Measurements from ENCODE around the gene SLC13A3. TPM values are rescaled to one million over a fixed set of nuclear protein-coding genes. Genes with fewer than 3 reads are reported as not detected.

The SLC13A3 gene
- total RNA-seq, 1 experiment from 2014 or later, result 1.7 TPM

DNA sequence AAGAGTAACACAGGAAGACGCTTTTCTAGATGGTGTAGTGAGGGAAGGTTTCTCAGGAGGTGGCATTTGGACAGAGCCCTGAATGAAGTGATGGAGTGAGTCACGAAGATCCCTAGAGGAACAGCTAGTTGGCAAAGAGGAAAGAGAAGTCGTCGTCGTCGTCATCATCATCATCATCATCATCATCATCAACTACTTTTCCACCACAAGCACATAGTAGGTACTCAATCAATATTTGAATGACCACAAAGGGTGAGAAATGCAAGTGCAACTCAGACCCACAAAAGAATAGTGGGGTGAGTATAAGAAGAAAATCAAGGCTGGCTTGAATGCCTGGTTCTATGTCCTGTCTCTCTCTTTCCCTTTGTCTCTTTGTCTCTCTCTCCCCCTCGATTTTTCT, 72.5 kb downstream of the SLC13A3 start:
- no peak for DNase-seq (ENCODE audit: low read depth)

DNA sequence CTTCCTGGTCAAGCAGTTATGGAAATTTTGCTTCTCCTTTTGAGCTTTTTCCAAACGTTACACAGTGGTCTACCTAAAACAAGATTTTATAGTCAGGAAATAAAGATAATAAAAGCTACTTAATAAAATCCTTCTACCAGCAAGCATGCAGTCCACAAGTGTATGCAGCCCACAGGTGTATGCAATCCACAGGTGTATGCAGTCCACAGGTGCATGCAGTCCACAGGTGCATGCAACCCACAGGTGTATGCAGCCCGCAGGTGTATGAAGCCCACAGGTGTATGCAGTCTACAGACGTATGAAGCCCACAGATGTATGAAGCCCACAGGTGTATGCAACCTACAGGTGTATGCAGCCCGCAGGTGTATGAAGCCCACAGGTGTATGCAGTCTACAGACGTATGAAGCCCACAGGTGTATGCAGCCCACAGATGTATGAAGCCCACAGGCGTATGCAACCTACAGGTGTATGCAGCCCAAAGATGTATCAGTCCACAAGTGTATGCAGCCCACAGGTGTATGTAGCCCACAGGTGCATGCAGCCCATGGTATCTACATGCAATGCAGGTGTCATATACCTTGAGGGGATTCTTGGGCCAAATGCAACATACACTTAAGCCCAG, 74.4 kb downstream of the SLC13A3 start:
- no peak for DNase-seq (ENCODE audit: low read depth)

DNA sequence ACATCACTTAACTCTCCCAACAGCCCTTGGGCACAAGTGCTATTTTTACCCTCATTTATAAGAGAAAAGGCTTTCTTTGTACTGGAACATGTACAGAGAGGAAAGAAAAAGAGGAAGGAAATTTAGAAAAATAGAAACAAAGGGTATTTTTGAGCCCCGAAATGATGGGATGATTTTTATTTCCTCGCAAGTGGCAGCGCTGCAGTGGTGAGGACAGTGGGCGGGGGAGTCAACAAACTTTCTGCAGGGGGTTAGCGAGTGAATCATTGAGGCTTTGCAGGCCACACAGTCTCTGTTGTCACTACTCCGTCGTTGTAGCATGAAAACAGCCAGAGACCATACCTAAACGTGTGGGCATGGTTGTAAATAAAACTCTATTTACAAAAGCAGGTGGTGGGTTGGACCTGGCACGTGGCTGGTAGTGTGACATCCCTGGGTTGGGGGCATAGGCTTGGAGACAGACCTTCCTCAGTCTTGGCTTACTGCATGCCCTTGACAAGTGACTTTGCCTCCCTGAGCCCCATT, 75.3 kb downstream of the SLC13A3 start:
- no peak for DNase-seq (ENCODE audit: low read depth)

DNA sequence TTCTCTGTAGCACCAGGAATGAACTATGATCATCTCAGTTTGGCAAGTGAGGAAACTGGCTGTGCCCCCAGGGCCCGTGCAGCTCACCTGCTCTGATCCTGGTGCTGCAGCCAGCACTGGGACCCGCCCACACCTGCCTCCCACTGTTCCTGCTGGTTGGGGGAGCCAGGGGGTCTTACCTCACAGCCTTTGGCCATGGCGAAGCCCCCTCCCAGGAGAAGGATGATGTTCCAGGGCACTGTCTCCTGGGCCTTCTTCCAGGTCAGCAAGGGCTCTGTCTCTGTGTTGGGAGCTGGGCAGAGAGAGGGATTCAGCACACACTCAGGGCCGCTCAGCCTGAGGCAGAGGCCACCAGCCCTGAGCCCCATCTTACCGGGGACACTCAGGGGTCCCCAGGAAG, 75.9 kb downstream of the SLC13A3 start:
- no peak for DNase-seq (ENCODE audit: low read depth)

DNA sequence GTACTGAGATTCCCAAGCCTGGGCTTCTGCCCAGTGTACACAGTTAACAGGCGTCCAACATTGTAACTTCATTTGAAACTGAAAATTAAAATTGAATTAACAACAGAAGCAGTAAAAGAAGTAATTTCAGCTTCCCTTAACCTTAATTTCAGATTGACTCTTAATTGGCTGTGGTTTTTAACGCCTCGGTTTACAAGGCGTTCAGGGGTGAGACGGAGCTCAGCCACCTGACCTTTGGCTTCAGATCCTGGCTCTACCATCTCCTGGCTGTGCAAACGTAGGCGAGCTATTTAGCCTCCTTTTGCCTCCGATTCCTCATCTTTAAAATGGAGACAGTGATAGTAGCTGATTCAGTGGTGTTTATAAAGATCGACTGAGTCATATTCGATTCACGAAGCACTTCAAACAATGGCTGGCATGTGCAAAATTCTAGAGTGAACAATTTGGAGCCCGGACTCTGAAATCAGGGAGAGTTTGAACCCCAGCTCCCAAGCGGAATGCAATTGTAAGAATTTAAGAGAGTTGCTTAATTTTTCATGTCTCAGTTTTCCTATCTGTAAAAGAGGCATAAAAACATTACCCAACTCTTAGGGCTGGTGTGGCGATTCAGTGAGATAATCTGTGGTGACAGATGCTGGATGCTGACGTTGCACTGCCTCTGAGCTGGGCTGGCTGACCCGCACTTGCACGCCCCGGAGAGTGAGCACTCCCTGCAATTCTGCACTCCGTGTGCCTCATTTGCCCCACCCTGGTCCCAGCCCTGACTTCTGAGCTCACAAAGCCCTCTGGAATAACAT, 77.3 kb downstream of the SLC13A3 start:
- no peak for DNase-seq (ENCODE audit: low read depth)

DNA sequence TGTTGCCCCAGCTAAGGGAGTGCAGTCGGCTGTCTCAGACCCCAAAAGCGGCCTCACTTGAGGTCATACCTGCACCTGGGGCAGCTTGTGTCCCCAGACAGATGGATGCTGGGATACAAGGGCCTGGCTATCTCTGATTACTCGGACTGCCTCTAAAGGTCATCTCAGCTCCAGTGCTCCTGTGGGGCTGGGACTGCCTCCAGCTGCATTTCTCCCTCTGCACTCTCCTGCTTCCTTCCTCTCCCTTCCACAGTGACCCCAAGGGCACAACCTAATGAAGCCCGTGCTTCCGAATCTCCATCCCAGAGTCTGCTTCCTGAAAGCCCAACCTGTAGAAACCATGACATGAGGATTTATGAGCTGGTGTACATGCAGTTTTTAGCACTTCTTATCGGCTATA, 78.0 kb downstream of the SLC13A3 start:
- DNase-seq (ENCODE audit: low read depth), result no peak

DNA sequence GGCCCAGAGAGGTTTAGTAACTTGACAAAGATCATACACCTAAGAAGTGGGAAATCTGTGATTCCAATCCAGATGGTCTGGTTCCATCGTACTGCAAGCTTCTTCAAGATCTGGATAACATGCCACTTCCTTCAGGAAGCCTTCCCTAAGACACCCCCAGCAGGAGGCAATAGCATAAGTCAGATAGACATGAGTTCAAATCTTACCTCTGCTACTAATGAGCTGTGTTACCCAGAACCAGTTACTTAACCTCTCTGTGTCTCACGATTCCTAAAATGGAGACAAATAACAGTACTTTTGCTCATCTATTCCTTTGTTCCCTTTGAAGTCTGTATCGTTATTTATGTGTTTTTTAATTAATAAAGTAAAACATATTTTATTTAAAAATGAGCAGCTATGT, 78.5 kb downstream of the SLC13A3 start:
- DNase-seq (ENCODE audit: low read depth), result no peak

DNA sequence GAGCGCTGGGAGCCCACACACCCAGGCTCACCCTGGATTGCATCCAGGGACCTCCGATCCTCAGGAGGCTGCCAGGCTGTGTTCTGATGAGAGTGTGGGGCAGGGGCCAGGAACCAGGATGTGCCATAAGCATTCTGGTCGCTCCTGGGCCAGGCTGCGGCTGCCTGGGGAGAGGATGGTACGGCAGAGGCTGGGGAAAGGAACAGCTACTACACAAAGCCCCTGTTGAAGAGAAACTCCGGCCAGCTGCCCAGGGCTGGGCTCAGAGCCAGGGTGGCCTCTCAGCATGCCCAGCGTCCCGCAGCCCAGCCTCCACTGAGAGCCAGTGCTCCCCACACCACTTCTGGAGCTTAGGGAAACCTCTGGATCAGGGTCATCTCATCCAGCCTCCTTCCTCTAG, 79.1 kb downstream of the SLC13A3 start:
- DNase-seq (ENCODE audit: low read depth), result peak; percentile 52

DNA sequence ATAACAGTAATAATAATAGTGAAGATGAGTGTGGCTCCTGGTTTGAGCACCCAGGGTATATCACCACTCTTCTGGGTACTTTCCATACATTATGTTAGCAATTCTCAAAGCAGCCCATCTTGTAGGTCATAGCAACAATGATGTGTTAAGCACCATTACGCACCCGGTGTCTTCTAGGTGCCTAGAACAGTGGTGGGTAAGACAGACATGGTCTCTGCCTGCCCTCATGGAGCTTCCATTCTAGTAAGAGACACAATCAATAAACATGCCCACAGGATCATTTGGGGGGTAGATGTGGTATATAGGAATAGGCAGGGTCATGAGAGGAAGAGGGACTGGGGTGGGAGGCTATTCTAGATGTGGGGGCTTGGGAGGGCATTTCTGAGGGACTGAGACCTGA, 79.8 kb downstream of the SLC13A3 start:
- DNase-seq (ENCODE audit: low read depth), result no peak

DNA sequence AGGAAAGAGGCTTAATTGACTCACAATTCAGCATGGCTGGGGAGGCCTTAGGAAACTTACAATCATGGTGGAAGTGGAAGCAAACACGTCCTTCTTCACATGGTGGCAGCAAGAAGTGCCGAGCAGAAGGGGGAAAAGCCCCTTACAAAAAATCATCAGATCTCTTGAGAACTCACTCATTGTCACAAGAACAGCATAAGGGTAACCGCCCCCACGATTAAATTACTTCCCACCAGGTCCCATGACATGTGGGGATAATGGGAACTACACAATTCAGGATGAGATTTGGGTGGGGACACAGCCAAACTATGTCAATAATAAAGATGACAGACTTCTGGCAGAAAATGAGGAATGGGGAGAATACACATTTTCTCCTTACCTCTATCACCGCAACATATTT, 80.3 kb downstream of the SLC13A3 start:
- DNase-seq (ENCODE audit: low read depth), result no peak

DNA sequence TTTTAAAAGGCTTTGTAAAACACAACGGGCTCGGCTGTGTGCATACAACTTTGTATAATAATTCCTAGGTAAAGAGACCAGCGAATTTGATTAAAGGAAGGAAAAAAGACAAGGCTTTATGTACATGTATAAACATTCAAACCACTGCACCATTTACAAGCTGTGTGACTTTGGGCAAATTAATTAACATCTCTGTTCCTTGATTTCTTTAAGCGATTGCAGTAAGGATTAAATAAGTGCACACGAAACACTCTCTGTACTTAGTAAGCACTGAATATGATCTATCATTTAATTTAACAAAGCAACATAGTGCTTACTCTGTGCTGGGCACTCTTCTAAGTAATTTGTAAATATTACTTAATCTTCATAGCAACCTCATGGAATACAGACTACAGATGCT, 81.3 kb downstream of the SLC13A3 start:
- DNase-seq (ENCODE audit: low read depth), result no peak

DNA sequence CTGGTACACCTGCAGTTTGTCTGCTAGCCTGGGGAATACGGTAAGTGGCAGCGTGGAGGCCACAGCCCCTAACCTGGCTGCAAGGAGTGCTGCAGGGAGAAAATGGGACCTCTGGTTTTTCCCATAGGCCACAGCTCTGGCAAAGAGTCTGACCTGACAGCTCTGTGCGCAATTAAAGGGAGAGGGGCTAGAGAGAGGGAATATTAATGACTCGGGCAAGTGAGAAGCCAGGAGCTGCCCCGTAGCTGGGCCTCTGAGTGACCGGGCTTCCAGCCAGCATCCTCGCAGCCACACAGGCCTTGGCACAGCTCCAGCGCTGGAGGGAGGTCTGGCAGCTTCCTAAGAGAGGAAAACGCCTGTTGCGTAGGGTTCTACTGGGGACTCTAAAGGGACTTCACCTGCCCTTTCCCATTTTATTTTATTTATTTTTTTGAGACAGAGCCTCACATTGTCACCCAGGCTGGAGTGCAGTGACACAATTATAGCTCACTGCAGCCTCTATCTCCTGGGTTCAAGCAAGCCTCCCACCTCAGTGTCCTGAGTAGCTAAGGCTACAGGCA, 82.6 kb downstream of the SLC13A3 start:
- peak; percentile 92 for DNase-seq (ENCODE audit: low read depth)

DNA sequence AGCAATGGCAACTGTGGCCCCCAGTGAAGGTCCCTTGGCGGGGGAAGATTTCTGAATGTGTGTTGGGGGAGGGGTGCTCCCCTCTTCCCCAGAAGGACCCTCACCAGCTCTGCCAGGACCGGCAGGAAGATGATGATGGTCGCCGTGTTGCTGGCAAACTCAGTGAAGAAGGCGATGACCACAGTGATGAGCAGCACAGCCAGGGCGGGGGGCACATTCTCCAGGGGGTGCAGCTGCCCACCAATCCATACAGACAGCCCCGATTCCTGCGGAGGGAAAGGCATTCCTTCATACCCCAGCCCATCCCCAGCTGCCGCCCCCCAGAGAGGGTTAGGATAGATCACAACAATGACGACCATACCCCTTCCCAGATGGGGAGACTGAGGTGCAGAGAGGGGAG, 85.1 kb downstream of the SLC13A3 start:
- DNase-seq (ENCODE audit: low read depth), result no peak

DNA sequence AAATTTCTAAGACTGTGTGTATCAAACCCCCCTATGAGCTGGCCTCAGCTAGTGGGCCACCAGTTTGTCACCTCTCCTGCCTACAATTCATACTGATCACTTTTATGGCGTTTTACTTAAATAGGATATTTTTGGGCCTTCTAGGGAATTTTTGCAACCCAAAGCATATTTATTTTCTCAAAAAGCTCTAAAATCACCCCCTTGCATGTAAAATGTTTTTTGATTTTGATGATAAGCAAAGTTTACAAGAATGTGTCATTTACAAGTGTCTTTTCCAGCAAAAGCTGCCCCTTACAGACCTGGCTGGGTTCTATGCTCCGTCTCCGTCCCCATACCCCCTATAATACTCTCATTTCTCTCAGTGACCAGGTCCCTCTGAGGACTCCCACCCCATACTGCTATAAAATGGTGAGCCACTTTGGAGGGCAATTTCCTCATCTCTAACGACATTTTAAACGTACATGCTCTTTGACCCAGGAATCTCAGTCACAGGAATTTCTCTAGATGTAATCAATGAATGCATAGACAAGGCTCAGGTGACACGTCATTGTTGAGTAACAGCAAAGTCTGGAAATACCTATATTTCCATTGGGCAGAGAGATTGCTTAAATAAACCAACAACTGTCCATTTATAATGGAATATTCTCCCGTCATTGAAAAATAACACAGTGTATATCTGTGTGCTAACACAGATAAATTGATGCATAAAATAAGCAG, 86.9 kb downstream of the SLC13A3 start:
- no peak for DNase-seq (ENCODE audit: low read depth)

DNA sequence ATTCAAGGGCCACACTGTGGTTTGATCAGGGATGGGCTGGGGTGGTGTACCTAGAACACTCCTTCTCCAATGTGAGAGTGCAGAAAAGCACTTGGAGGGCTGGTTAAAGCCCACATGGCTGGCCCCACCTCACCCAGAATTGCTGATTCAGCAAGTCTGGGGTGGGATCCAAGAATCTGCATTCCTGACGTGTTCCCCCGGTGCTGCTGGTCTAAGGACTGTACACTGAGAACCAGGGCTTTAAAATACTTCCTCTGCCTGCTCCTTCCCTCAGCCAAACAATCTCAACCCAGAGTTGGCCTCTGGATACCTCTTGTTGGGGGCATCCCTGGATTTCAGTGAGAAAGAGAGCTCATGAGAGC, 87.4 kb downstream of the SLC13A3 start:
- no peak for DNase-seq (ENCODE audit: low read depth)

DNA sequence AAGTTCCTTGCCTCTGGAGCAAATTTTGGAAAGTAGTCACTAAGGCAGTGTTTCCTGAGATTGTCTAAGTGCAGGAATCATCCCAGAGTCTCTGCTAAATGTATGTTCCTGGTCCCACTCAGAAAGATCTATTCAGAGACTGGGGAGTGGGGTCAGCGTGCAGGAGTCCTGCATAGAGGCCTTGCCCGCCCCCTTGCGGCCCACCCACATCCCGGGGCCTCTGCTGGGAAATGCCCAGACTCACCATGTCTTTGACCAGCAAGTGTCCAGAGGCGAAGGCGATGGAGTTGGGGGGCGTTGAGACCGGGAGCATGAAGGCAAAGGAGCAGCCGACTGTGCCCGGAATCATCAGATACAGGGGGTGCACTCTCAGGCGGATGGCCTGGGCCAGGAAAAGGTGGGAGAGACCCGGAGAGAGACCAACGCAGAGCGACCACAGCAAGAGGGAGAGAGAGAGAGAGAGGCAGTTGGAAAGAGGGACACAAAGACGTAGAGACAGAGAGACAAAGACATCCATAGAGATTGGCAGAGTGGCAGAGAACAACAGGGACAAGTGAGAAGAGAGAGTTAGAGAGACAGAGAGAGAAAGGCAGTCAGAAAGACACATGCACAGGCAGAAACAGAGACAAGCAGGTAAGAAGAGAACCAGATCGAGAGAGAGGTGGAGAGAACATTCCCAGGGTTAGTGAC, 87.9 kb downstream of the SLC13A3 start:
- peak; percentile 30 for DNase-seq (ENCODE audit: low read depth)

DNA sequence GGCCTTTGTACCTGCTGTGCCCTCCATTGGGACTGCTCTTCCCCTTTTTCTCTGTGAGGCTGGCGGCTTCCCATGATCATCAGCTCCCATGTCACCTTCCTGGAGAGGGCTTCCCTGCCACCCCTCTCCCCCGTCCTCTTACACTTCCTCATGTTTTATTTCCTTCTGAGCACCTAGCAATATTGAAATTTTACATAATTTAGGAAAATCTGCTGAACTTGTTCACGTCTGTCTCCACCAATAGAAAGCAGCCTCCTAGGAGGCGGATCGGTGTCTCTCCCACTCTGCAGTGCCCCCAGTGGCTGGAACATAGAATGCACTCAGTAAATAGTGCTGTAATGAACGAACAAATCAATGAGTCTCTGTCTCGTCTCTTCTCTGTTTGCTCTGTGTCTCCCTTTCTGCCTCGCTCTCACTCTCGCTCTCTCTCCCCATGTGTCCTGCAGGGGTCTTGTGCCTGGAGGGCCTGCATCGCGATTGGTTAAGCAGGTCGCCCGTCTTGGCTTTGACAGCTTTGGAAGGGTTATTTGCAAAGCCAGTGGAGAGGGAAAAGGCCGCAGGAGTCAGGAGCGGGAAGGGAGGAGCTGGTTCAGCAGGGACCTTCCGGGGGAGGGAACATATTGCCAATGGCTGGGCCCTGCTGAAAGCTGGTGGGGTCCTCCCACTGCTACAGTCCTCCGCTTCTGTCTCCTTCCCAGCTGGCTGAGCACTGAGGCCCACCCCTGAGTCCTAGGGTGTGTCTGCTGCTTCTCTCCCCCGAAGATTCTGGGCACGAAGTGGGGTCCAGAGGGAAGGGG, 88.7 kb downstream of the SLC13A3 start:
- DNase-seq (ENCODE audit: low read depth), result peak; percentile 76

DNA sequence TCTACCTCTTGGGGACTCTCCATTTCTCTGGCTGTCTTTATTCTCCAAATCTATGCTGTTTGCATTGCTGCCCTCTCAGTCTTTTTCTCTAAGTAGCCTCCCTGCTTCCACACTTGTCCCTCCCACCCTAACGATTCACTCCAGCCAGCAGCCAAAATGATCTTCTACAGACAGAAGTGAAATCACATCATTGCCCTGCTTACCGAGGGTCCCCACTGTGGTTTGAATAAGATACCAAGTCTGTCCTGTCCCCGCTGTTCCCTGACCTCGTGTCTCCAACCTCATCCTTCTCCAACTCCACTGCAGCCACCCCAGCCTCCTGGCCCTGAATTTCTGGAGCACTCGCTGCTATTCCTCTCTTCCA, 89.3 kb downstream of the SLC13A3 start:
- no peak for DNase-seq (ENCODE audit: low read depth)

DNA sequence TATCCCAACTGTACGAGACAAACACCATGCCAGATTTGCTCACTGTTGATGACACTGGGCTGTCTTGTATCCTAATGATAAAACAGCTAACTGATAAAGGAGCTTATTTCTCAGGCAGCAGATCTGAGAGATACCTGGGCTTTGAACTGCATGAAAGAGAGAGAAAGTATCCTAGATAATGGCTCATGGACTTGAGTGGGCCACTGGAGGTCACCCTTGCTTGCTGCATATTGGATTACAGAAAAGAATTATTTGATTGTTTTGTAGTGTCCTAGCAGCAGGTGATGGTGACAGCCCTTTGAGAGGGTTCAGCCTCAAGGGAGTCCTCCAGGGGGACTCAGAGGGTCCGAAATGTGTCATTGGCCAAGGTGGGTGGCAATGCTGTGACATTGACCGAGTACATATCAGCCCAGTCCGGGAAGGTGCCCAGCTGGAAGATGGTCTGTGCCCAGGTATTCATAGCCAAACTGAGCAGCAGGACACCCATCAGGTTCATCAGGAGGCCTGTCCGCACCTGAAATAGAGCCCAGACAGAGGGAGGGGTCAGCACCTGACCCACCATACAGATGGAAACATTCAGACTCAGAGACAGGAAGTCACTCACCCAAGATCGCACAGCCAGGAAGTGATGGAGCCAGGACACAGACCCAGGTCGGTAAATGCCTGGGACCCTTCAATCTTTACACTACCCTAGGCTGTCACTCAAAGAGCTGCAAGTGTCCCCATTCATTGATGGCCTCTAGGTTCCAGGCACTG, 91.4 kb downstream of the SLC13A3 start:
- DNase-seq (ENCODE audit: low read depth), result no peak

DNA sequence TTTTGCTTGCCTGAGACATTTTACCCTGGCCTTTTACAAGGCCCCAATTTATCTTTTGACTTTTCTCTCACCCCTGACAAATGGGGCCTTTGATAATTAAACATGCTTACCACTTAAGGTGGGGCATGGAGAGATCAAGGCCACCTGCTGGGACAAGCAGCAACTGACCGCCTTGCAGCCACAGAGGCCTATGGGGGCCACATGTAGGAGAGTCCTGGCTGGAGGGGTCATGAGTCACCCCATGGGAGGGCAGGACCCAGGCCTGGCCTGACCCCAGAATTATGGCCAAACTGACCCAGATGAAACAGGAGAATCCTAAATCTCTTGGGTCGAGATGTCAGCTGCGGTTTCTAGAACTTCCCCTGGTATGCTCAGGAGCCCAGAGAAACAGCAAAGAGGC, 92.3 kb downstream of the SLC13A3 start:
- DNase-seq (ENCODE audit: low read depth), result no peak
